Effector memory CD4-positive, alpha-beta T cell (primary cell): Measurements from ENCODE around the gene TEX55.

ENCODE experiments used
- DNase-seq, 3 donors: peaks; one replicate each; pipeline ENCODE4 v3.0.0-alpha.2; 2020
- H3K27ac ChIP-seq: 2 replicates; pipeline ENCODE4 v1.7.0; 2013; ENCODE audit warnings: mild to moderate bottlenecking, low read length, moderate library complexity; ENCODE audit not compliant: insufficient read depth, poor library complexity, severe bottlenecking
- H3K27me3 ChIP-seq: replicated peaks from 2 replicates; pipeline ENCODE4 v1.7.0; 2013; ENCODE audit warnings: mild to moderate bottlenecking, low read length; ENCODE audit not compliant: insufficient read depth, control insufficient read depth, poor library complexity, severe bottlenecking
- H3K36me3 ChIP-seq: 2 replicates; pipeline ENCODE4 v1.7.0; 2013; ENCODE audit warnings: mild to moderate bottlenecking, low read length, moderate library complexity; ENCODE audit not compliant: control insufficient read depth, insufficient read depth
- H3K4me1 ChIP-seq: 2 replicates; pipeline ENCODE4 v1.7.0; 2013; ENCODE audit warnings: low read length, mild to moderate bottlenecking; ENCODE audit not compliant: control insufficient read depth, insufficient read depth, poor library complexity, severe bottlenecking
- H3K4me3 ChIP-seq: 2 replicates; pipeline ENCODE4 v1.7.0; 2013; ENCODE audit warnings: low read length, low read depth, mild to moderate bottlenecking; ENCODE audit not compliant: insufficient read depth, poor library complexity, severe bottlenecking
- H3K9me3 ChIP-seq: 2 replicates; pipeline ENCODE4 v1.7.0; 2013; ENCODE audit warnings: mild to moderate bottlenecking, low read length, moderate library complexity; ENCODE audit not compliant: control insufficient read depth

The TEX55 gene

DNA sequence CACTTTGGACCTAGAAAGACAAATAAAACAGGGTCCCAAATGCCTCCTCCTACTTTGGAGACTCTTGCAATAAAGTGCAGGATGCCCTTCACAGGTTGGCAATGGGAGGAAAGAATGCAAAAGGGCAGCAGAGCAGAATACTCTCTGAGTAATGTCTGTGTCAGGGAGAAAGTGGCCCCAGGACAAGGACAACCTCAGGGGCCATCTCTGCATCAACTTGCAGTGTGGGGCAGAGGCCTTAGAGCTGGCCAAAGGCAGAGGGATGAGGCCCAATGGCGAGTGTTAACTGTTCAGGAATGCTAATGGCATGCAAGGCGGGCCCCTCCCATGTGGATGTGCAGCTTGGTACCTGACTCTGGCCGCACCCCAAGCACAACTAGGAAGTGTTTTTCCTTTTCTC lies 35.8 kb downstream of the TEX55 start:
- no peak for DNase-seq

DNA sequence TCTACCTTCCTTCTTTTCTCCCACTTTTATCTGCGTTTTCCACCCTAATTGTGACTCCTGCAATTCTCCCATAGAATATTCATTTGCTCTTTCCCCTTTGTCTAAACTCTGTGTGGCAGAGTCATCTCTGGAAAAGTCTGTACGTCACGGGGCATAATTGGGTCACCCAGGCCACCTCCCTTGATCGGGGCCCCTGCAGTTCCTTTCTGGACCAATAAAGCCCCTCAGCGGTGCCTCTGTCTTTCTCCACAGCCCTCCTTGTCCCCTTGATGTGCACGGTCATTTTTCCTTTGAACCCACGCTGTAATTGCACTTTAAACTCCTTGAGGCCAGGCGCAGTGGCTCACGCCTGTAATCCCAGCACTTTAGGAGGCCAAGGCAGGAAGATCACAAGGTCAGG lies 38.1 kb downstream of the TEX55 start:
- no peak overlapping the region for H3K27ac ChIP-seq
- no peaks in the 10 kb centered on the region for H3K27me3 ChIP-seq
- H3K4me1 ChIP-seq: no peaks in the 10 kb centered on the region
- H3K4me3 ChIP-seq: no peak overlapping the region
- H3K36me3 ChIP-seq: no peaks in the 10 kb centered on the region
- H3K9me3 ChIP-seq: no peaks in the 10 kb centered on the region
- DNase-seq: no peak

More for the DNA sequence above, 35.8 kb downstream of the TEX55 start:
- Histone ChIP-seq H3K9me3 (no peaks in the 10 kb centered on the region), H3K36me3 (no peaks in the 10 kb centered on the region), H3K4me1 (no peaks in the 10 kb centered on the region), H3K4me3 (no peak overlapping the region), H3K27ac (no peak overlapping the region), H3K27me3 (no peaks in the 10 kb centered on the region)

DNA sequence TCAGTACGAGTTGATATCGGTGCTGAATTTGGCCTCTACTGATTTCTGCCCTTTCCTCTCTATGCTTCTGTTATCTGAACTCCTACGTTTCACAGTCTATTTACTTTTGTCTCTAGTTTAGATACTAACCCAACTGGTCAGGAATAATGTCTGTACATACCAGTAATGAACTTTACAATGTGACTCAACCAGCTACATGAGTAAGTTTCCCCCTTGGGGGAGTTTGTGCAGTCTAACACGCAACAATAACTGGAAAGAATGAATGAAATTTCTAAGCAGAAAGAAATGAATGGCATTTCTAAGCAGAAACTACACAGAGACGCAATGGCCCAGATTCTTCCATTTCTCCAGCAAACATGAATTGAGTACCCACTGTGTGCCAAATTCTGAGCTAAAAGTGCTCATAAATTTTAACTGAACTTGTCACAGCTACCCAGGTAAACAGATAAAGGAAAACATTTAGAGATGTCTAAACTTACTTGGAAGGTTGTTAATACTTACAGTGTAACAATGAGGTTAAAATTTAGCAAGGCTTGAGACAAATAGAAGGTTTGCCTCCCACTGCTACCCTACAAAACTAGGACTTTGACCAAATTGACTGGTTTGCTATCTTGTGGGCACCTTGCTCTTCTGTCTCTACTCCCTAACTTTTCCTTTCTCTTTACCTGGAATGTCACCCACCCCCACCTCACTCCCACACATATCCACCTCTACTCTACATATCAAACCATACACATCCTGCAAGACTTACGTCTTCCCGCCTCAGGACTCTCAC lies 39.0 kb downstream of the TEX55 start:
- no peaks in the 10 kb centered on the region for H3K36me3 ChIP-seq
- no peaks in the 10 kb centered on the region for H3K9me3 ChIP-seq
- H3K27me3 ChIP-seq: no peaks in the 10 kb centered on the region
- H3K4me3 ChIP-seq: no peak overlapping the region
- no peak overlapping the region for H3K27ac ChIP-seq
- no peaks in the 10 kb centered on the region for H3K4me1 ChIP-seq
- DNase-seq: no peak

DNA sequence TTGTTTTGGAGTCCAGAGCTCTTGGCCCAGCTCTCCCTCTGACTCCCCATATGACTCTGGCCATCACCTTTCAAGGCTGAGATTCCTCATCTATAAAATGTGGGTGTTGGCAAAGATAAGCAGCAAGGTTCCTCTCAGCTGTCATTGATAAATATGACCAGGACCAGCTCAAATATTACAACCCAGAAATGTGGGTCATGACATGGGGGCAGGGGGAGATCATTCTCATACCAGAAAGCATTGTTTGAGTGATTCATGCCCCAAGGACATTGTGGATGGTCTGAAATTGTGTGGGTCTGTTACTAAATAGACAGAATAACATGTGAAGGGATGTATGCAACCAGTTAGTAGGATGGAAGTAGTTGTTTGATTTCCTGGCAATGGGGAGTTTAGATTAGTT lies 41.3 kb downstream of the TEX55 start:
- Histone ChIP-seq H3K36me3 (no peaks in the 10 kb centered on the region), H3K9me3 (no peaks in the 10 kb centered on the region), H3K27ac (no peak overlapping the region), H3K4me3 (no peak overlapping the region), H3K4me1 (no peaks in the 10 kb centered on the region), H3K27me3 (no peaks in the 10 kb centered on the region)
- DNase-seq: no peak

DNA sequence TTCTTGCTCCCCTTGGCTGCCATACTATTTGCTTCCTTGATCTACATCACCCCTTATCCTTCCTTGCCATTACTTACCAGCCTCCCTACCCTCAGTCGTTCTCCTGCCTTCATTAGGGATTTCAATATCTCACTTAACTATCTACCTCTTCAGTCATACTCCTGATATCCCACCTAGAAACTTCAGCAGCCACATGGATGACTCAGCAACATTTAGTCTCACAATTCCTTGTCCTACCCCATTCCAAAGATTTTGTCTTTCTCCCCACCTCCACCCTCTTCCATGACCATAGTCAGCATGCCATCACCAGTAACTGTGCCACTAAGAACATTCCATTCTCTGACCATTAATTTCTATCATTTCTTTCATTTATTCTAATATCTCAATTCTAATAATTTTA lies 45.8 kb downstream of the TEX55 start:
- no peaks in the 10 kb centered on the region for H3K36me3 ChIP-seq
- no peaks in the 10 kb centered on the region for H3K27me3 ChIP-seq
- H3K9me3 ChIP-seq: no peaks in the 10 kb centered on the region
- no peak overlapping the region for H3K4me3 ChIP-seq
- no peak overlapping the region for H3K27ac ChIP-seq
- H3K4me1 ChIP-seq: no peaks in the 10 kb centered on the region
- DNase-seq: no peak

DNA sequence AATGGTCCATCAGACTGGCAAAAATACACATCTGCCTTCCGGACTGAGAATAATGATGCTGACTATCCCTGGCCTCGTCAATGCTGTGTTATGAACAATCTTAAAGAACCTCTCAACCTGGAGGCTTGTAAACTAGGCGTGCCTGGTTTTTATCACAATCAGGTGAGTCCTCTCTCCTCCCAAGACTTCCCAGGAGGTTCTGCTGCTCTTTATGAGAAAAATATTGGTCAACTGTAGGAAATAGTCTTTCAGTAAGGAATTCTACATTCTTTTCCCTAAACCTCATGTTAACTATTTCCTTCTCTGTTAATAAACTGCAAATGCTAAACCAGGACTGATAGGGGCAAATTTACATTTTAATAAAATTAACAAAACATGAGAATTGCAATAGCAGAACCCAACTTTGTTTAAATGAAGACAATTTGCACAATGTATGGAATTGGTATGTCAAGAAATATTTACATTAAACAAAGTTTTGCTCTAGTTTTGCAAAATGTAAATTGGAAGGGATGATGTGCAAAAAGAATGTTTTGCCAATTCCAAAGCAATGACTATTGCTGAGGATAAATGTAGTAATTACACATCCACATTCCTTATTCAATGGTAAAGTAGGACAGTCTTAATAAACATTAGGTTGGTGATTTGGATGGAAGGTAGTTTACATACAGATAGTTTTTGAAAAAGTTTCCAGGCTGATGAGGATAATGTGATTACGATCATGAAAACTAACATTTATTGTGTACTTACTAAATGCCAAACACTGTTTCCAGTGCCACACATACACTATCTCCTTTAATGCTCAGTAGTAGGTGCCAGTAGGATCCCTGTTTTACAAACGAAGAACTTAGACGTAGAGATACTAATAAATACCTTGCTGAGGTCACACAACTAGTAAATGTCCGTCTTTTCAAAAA lies 48.5 kb downstream of the TEX55 start:
- no peaks in the 10 kb centered on the region for H3K4me1 ChIP-seq
- H3K36me3 ChIP-seq: no peaks in the 10 kb centered on the region
- no peak for DNase-seq
- no peaks in the 10 kb centered on the region for H3K27me3 ChIP-seq
- no peak overlapping the region for H3K27ac ChIP-seq
- no peaks in the 10 kb centered on the region for H3K9me3 ChIP-seq
- H3K4me3 ChIP-seq: no peak overlapping the region

DNA sequence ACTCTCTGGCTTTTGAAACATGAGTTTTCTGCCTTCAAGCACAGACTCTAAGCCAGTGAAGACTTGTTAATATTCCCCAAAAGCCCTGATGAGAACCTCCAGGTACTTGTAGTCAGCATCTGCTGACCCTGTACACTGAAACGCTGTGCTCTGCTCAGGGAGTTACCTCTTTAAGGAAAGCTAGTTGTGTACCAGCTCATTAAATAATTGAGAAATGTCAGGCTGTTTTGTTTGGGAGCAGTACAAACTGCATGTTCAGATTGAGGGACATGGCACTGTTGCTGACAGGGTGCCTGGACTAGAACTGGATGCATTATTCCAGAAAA lies 49.1 kb downstream of the TEX55 start:
- Histone ChIP-seq H3K27ac (no peak overlapping the region), H3K27me3 (no peaks in the 10 kb centered on the region), H3K36me3 (no peaks in the 10 kb centered on the region), H3K4me1 (no peaks in the 10 kb centered on the region), H3K4me3 (no peak overlapping the region), H3K9me3 (no peaks in the 10 kb centered on the region)
- DNase-seq: no peak

DNA sequence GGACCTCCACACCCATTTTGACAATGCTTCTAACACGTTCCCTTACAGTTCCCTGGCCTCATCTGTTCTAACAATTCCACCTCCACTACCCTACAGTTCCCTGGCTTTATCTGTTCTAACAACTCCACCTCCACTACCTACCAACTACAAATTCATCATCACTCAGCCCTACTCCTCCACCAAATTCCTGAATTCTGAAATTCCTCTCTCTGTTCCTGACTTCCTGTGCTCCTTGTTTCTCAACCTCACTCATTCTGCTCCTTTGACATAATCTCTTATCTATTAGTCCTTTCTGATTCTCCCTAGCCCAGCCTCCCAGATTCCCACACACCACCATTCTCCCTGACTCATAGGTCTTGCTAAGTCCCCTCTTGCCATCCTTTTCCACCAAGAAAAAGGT lies 49.9 kb downstream of the TEX55 start:
- Histone ChIP-seq H3K9me3 (no peaks in the 10 kb centered on the region), H3K36me3 (no peaks in the 10 kb centered on the region), H3K4me3 (no peak overlapping the region), H3K4me1 (no peaks in the 10 kb centered on the region), H3K27me3 (no peaks in the 10 kb centered on the region), H3K27ac (no peak overlapping the region)
- DNase-seq: no peak
